Hepatocyte (in vitro differentiated cells): Measurements from ENCODE around the gene SNRNP200. TPM values are rescaled to one million over a fixed set of nuclear protein-coding genes. Genes with fewer than 3 reads are reported as not detected.

Experiments
- DNase-seq: peaks from one replicate; pipeline ENCODE4 v3.0.0-alpha.2; 2016; ENCODE audit warnings: low spot score
- H2AFZ ChIP-seq: fragments of 200-600 bp; sonication (generic); 2 replicates; pipeline ENCODE4 v1.6.0; 2016; ENCODE audit warnings: antibody characterized with exemption, mild to moderate bottlenecking
- H3K27ac ChIP-seq: fragments of 200-600 bp; sonication (generic); 2 replicates; pipeline ENCODE4 v1.5.1; 2016; ENCODE audit warnings: mild to moderate bottlenecking
- H3K27me3 ChIP-seq: fragments of 200-600 bp; sonication (generic); 2 replicates; pipeline ENCODE4 v1.6.1; 2016
- H3K36me3 ChIP-seq: fragments of 200-600 bp; sonication (generic); replicated peaks from 2 replicates; pipeline ENCODE4 v1.5.1; 2016; ENCODE audit warnings: low read depth; ENCODE audit not compliant: insufficient read depth
- H3K4me1 ChIP-seq: fragments of 200-600 bp; sonication (generic); 2 replicates; pipeline ENCODE4 v1.5.1; 2016; ENCODE audit warnings: mild to moderate bottlenecking, moderate library complexity; ENCODE audit not compliant: insufficient read depth
- H3K4me2 ChIP-seq: fragments of 200-600 bp; sonication (generic); 2 replicates; pipeline ENCODE4 v1.6.0; 2016
- H3K4me3 ChIP-seq: fragments of 200-600 bp; sonication (generic); 2 replicates; pipeline ENCODE4 v1.5.1; 2016; ENCODE audit warnings: mild to moderate bottlenecking
- H3K79me2 ChIP-seq: fragments of 200-600 bp; sonication (generic); 2 replicates; pipeline ENCODE4 v1.6.0; 2017; ENCODE audit warnings: mild to moderate bottlenecking
- H3K9me2 ChIP-seq: fragments of 200-600 bp; sonication (generic); replicated peaks from 2 replicates; pipeline ENCODE4 v1.6.0; 2017; ENCODE audit warnings: mild to moderate bottlenecking; ENCODE audit not compliant: insufficient read depth
- H3K9me3 ChIP-seq: fragments of 200-600 bp; sonication (generic); 2 replicates; pipeline ENCODE4 v1.5.1; 2016; ENCODE audit warnings: low read depth, mild to moderate bottlenecking
- H4K20me1 ChIP-seq: fragments of 200-600 bp; sonication (generic); 2 replicates; pipeline ENCODE4 v1.6.0; 2016; ENCODE audit warnings: mild to moderate bottlenecking; ENCODE audit not compliant: insufficient read depth, poor library complexity, severe bottlenecking
- CTCF ChIP-seq: fragments of 200-600 bp; sonication (generic); IDR thresholded peaks from 2 replicates; pipeline ENCODE4 v1.5.1; 2016; ENCODE audit warnings: antibody characterized with exemption, mild to moderate bottlenecking; ENCODE audit not compliant: poor library complexity
- EZH2 ChIP-seq: fragments of 200-600 bp; sonication (generic); IDR thresholded peaks from 2 replicates; pipeline ENCODE4 v1.6.1; 2016; ENCODE audit warnings: antibody characterized with exemption, mild to moderate bottlenecking, borderline replicate concordance
- EZH2phosphoT487 ChIP-seq: fragments of 200-600 bp; sonication (generic); IDR thresholded peaks from one replicate; pipeline ENCODE4 v1.6.1; 2018; ENCODE audit warnings: antibody characterized with exemption, mild to moderate bottlenecking, low read depth, moderate library complexity; ENCODE audit not compliant: unreplicated experiment, severe bottlenecking
- WGBS: methylation state at CpG from one replicate; pipeline ENCODE4 v1.1.6; 2016; ENCODE audit warnings: low lambda C conversion rate; ENCODE audit errors: missing lambda C conversion rate; 5-methylcytosine and 5-hydroxymethylcytosine counted together
- polyA plus RNA-seq: library from polyadenylated mRNA; unstranded; fragments of >200 nt; fragmentation: Nextera tagmentation; extraction: Ambion mirVana; gene quantifications from 2 replicates; pipeline ENCODE4 v1.2.1, GENCODE V29; 2016
- total RNA-seq: library from RNA; depleted of rRNA; stranded (reverse); fragments of >200 nt; gene quantifications from 2 replicates; pipeline ENCODE4 v1.2.3, GENCODE V29; 2014

Gene SNRNP200
- total and polyA plus RNA-seq, 2 experiments from 2014 or later, result 59.8 to 60.9 TPM

DNA sequence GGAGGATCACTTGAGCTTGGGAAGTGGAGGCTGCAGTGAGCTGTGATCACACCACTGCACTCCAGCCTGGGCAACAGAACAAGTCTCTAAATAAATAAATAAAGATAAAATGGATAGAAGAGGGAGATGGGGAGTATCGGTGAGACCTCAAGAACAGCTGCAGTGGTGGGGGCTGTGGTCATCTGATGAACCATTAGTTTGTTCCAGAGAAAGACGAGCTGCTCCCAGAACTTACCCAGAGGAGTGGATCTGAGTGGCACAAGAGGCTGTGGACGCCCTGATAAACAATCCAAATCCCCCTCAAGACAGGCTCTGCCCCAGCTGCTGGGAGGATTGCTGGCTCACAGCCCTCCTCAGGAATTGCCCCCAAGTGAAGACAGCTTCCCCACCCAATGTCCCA is 66.3 kb downstream of the SNRNP200 start:
- no peak for TF ChIP-seq EZH2phosphoT487
- no peak for TF ChIP-seq CTCF
- no peak for TF ChIP-seq EZH2
- H3K79me2 ChIP-seq, result no peaks in the 10 kb centered on the region
- H3K4me1 ChIP-seq, result no peaks in the 10 kb centered on the region
- no peak overlapping the region for H3K4me2 ChIP-seq
- H2AFZ ChIP-seq, result no peak overlapping the region
- H4K20me1 ChIP-seq, result no peaks in the 10 kb centered on the region
- no peak overlapping the region for H3K27ac ChIP-seq
- no peaks in the 10 kb centered on the region for H3K9me3 ChIP-seq
- no peak overlapping the region for H3K4me3 ChIP-seq
- H3K36me3 ChIP-seq, result no peaks in the 10 kb centered on the region
- no peak for DNase-seq
- 87% methylated on average over 3 of the region's 3 CpGs for WGBS
- no peaks in the 10 kb centered on the region for H3K27me3 ChIP-seq
- no peaks in the 10 kb centered on the region for H3K9me2 ChIP-seq

DNA sequence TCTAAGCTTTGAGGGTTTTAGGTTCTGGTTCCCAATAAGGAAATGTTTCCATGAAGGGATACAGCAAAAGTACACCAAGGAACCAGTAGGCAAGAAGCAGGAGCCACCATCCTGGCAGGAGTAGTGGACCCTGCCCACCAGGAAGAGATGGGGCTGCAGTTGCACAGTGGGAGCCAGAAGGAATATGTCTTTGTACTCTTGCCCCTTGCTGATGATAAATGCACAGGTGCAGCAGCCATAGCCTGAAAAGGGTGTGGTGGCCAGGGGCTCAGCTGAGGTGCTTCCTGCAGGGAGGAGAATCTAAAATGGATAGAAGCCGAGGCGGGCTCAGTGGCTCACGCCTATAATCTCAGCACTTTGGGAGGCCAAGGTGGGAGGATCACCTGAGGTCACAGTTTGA is 67.1 kb downstream of the SNRNP200 start:
- Histone ChIP-seq H3K36me3 (no peaks in the 10 kb centered on the region), H3K9me3 (no peaks in the 10 kb centered on the region), H3K4me3 (no peak overlapping the region), H4K20me1 (no peaks in the 10 kb centered on the region), H3K27me3 (no peaks in the 10 kb centered on the region), H3K27ac (no peak overlapping the region), H3K4me2 (no peak overlapping the region), H3K79me2 (no peaks in the 10 kb centered on the region), H3K4me1 (no peaks in the 10 kb centered on the region), H3K9me2 (no peaks in the 10 kb centered on the region), H2AFZ (no peak overlapping the region)
- TF ChIP-seq EZH2phosphoT487 (no peak), EZH2 (no peak), CTCF (no peak)
- WGBS, result 94% methylated on average over 3 of the region's 3 CpGs
- no peak for DNase-seq

DNA sequence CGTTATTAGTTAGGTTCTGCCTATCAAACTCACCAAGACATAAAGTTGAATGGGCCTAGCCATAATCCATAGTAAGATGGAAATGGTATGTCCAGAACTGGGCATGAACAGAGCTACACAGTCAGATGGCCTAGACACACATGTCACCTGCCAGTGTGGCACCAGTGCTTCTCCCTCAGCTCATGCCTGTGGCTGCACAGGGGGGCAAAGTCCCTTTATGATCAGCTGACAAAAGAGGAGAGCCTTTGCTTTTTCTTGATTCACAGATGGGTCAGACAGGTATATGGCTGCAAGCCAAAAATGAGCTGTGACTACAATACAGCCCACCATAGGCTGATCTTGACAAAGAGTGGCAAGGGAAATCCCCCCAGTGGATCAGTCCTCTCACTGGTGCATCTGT is 68.5 kb downstream of the SNRNP200 start:
- H3K9me2 ChIP-seq, result no peaks in the 10 kb centered on the region
- TF ChIP-seq CTCF (no peak), EZH2 (no peak), EZH2phosphoT487 (no peak)
- no peak overlapping the region for H3K27ac ChIP-seq
- no peaks in the 10 kb centered on the region for H3K27me3 ChIP-seq
- no peaks in the 10 kb centered on the region for H3K79me2 ChIP-seq
- H2AFZ ChIP-seq, result no peak overlapping the region
- H3K4me2 ChIP-seq, result no peak overlapping the region
- DNase-seq, result peak; percentile 55
- no peaks in the 10 kb centered on the region for H3K9me3 ChIP-seq
- 94% methylated on average over 1 of the region's 1 CpG for WGBS
- H3K4me1 ChIP-seq, result no peaks in the 10 kb centered on the region
- H3K36me3 ChIP-seq, result no peaks in the 10 kb centered on the region
- no peaks in the 10 kb centered on the region for H4K20me1 ChIP-seq
- H3K4me3 ChIP-seq, result no peak overlapping the region

- H3K27me3 ChIP-seq, result no peaks in the 10 kb centered on the region
These were observed 71.4 kb downstream of the SNRNP200 start for GRCh38 chr2:96233880-96234316.

More at GRCh38 chr2:96233880-96234316, 71.4 kb downstream of the SNRNP200 start:
- Histone ChIP-seq H3K4me2 (no peak overlapping the region), H3K9me3 (no peaks in the 10 kb centered on the region), H4K20me1 (no peaks in the 10 kb centered on the region), H2AFZ (no peak overlapping the region), H3K27ac (no peak overlapping the region), H3K4me1 (no peaks in the 10 kb centered on the region), H3K4me3 (no peak overlapping the region), H3K9me2 (no peaks in the 10 kb centered on the region), H3K79me2 (no peaks in the 10 kb centered on the region), H3K36me3 (no peaks in the 10 kb centered on the region)
- TF ChIP-seq EZH2, result no peak
- WGBS, result 73% methylated on average over 4 of the region's 4 CpGs
- no peak for DNase-seq
